GM19025 (cell line): ENCODE measurements around the gene VKORC1.
A peak's percentile ranks its signal among the peaks of the same experiment; 100 is the strongest.
"Not testable (repeated sequence)": the region's sequence is repeated elsewhere in the genome, so short reads cannot be mapped to it uniquely, and the experiment has no call there.

Source experiments
- ATAC-seq: cut with Tn5 transposase; IDR thresholded peaks from one replicate; pipeline ENCODE4 v1.9.1; 2021; ENCODE audit warnings: mild to moderate bottlenecking, low read depth, moderate library complexity; ENCODE audit not compliant: unreplicated experiment

The VKORC1 gene

GRCh38 chr16:31108035-31108793 is 13.6 kb upstream of the VKORC1 start, which contains the start of gene BCKDK:
Gene BCKDK, plus strand, starts transcription at chr16:31108386. Its CDS starts 838 bp downstream, at chr16:31109224.
- peak; percentile 82 for ATAC-seq

GRCh38 chr16:31107465-31107867 is 12.9 kb upstream of the VKORC1 start:
- peak; percentile 56 for ATAC-seq

- ATAC-seq, result no peak
Observed at GRCh38 chr16:31106509-31107464, 12.2 kb upstream of the VKORC1 start.

GRCh38 chr16:31105677-31106213 is 11.1 kb upstream of the VKORC1 start:
- no peak for ATAC-seq

- ATAC-seq, result not testable (repeated sequence)
Observed at GRCh38 chr16:31100876-31101641, 6.5 kb upstream of the VKORC1 start.

- ATAC-seq, result no peak
Observed at GRCh38 chr16:31099860-31100638, 5.5 kb upstream of the VKORC1 start.

- no peak for ATAC-seq
Observed at GRCh38 chr16:31094088-31094423, 541 bp downstream of the VKORC1 start.

- ATAC-seq, result no peak
Observed at GRCh38 chr16:31093132-31093703, 1.4 kb downstream of the VKORC1 start.

- ATAC-seq, result no peak
Observed at GRCh38 chr16:31092330-31092729, 2.3 kb downstream of the VKORC1 start.

GRCh38 chr16:31090540-31090939 is 4.1 kb downstream of the VKORC1 start:
- ATAC-seq, result no peak

- ATAC-seq, result no peak
Observed at GRCh38 chr16:31089199-31089598, 5.4 kb downstream of the VKORC1 start.

GRCh38 chr16:31088459-31089183 is 6.0 kb downstream of the VKORC1 start, which contains the start of gene PRSS53:
Gene PRSS53, minus strand, starts transcription at chr16:31088943. Its CDS starts 134 bp downstream, at chr16:31088809.
- ATAC-seq, result no peak

- ATAC-seq, result no peak
Observed at GRCh38 chr16:31087971-31088370, 6.6 kb downstream of the VKORC1 start.

- no peak for ATAC-seq
Observed at GRCh38 chr16:31087481-31087880, 7.1 kb downstream of the VKORC1 start.

- no peak for ATAC-seq
Observed at GRCh38 chr16:31086629-31086906, 8.0 kb downstream of the VKORC1 start.

GRCh38 chr16:31085873-31086628 is 8.5 kb downstream of the VKORC1 start:
- ATAC-seq, result no peak

- no peak for ATAC-seq
Observed at GRCh38 chr16:31085411-31085810, 9.2 kb downstream of the VKORC1 start.
